ENCODE data around the gene RTKN. TPM values are rescaled to one million over a fixed set of nuclear protein-coding genes. Genes with fewer than 3 reads are reported as not detected.

RTKN gene
- total and polyA plus RNA-seq, 2 of the 13 experiments (the other 11 are each of a cell fraction or from before 2014, with no cell fraction given) = 159 to 166 TPM

GRCh38 chr2:74472086-74472944, 30.6 kb upstream of the RTKN start, which contains the start of gene MRPL53 (continued):
- TF ChIP-seq ARID4A (CRISPR knock-in tag; IDR thresholded peaks at IDR 0.05; ENCODE audit: borderline replicate concordance) (peak; percentile 99), ZNF30 (CRISPR knock-in tag; IDR thresholded peaks at IDR 0.05) (peak; percentile 92; the same call in 1 of the 2 replicates), TSC22D2 (CRISPR knock-in tag; IDR thresholded peaks at IDR 0.05; ENCODE audit: borderline replicate concordance) (peak; percentile 94; the same call in 1 of the 2 replicates), ZNF674 (CRISPR knock-in tag; IDR thresholded peaks at IDR 0.05; ENCODE audit: low read depth) (0 out of 2 replicates have a peak, but pooled peaks have one; percentile 34), FOSL2 (CRISPR knock-in tag; IDR thresholded peaks at IDR 0.05) (peak; percentile 74), CHCHD3 (CRISPR knock-in tag; IDR thresholded peaks at IDR 0.05) (peak; percentile 72; the same call in 1 of the 2 replicates), TBX2 (CRISPR knock-in tag; IDR thresholded peaks at IDR 0.05; ENCODE audit: borderline replicate concordance) (peak; percentile 93), JUND (CRISPR knock-in tag; IDR thresholded peaks at IDR 0.05) (no peak), ZNF710 (CRISPR knock-in tag; IDR thresholded peaks at IDR 0.05; ENCODE audit: borderline replicate concordance) (peak; percentile 89), ZNF280B (CRISPR knock-in tag; IDR thresholded peaks at IDR 0.05; ENCODE audit: borderline replicate concordance) (peak; percentile 97), ZBTB7B (CRISPR knock-in tag; IDR thresholded peaks at IDR 0.05) (peak; percentile 75; the same call in 1 of the 2 replicates), PITX1 (CRISPR knock-in tag; IDR thresholded peaks at IDR 0.05) (peak; percentile 81; the same call in 1 of the 2 replicates), KLF13 (CRISPR knock-in tag; IDR thresholded peaks at IDR 0.05) (no peak; the same call in none of the 2 replicates)
- TF ChIP-seq, protein P1, sequence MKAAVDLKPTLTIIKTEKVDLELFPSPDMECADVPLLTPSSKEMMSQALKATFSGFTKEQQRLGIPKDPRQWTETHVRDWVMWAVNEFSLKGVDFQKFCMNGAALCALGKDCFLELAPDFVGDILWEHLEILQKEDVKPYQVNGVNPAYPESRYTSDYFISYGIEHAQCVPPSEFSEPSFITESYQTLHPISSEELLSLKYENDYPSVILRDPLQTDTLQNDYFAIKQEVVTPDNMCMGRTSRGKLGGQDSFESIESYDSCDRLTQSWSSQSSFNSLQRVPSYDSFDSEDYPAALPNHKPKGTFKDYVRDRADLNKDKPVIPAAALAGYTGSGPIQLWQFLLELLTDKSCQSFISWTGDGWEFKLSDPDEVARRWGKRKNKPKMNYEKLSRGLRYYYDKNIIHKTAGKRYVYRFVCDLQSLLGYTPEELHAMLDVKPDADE (CRISPR knock-in tag; IDR thresholded peaks at IDR 0.05) = peak; percentile 82; the same call in 1 of the 2 replicates
- TF ChIP-seq, protein P2, sequence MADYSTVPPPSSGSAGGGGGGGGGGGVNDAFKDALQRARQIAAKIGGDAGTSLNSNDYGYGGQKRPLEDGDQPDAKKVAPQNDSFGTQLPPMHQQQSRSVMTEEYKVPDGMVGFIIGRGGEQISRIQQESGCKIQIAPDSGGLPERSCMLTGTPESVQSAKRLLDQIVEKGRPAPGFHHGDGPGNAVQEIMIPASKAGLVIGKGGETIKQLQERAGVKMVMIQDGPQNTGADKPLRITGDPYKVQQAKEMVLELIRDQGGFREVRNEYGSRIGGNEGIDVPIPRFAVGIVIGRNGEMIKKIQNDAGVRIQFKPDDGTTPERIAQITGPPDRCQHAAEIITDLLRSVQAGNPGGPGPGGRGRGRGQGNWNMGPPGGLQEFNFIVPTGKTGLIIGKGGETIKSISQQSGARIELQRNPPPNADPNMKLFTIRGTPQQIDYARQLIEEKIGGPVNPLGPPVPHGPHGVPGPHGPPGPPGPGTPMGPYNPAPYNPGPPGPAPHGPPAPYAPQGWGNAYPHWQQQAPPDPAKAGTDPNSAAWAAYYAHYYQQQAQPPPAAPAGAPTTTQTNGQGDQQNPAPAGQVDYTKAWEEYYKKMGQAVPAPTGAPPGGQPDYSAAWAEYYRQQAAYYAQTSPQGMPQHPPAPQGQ (CRISPR knock-in tag; IDR thresholded peaks at IDR 0.05; ENCODE audit: borderline replicate concordance) = peak; percentile 99
